Measurements from ENCODE around the gene MAN2C1.
"Not testable (repeated sequence)": the region's sequence is repeated elsewhere in the genome, so short reads cannot be mapped to it uniquely, and the experiment has no call there.

Gene MAN2C1

GRCh38 chr15:75367913-75368688 lies at the start of gene MAN2C1:
MAN2C1 (minus strand) TSS chr15:75368607; CDS start chr15:75368583, 24 bp downstream.
- H3K27me3 ChIP-seq (ENCODE audit: control insufficient read depth, insufficient read depth, low read length), result no peaks in the 10 kb centered on the region
- DNase-seq (ENCODE audit: low read depth, low spot score), result peak; percentile 97
- WGBS (ENCODE audit: insufficient coverage, insufficient read length), result no CpG with 5 or more reads among the region's 67 CpGs
- peaks cover 15% of the 10 kb centered on the region for H3K36me3 ChIP-seq (ENCODE audit: control insufficient read depth, insufficient read depth, low read length)
- H3K4me3 ChIP-seq (ENCODE audit: low read length), result peak within 1 kb of the TSS; percentile 87
- peaks cover 3% of the 10 kb centered on the region for H3K4me1 ChIP-seq (ENCODE audit: control insufficient read depth, insufficient read depth, low read length)
- H3K9me3 ChIP-seq (ENCODE audit: control insufficient read depth, insufficient read depth, low read length), result no peaks in the 10 kb centered on the region
- no peak within 1 kb of the TSS for H3K27ac ChIP-seq (ENCODE audit: low read length)

DNA sequence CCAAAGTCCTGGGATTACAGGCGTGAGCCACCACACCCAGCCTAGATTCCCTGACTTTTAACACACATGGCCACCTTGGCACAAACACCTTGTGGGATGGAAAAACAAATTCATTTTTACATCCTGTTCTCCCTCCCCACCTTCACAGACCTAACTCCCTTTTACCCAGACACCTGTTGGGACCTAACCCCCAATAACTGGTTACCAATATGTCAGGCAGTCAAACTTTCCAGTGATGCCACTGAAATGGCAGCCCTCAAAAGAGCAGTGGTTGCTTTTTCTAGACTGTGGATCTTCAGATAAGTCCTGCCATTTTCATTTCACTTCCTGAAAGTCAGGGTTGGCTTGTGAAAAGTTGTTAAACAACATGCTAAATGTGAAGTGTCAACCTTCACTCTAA lies 48.2 kb upstream of the MAN2C1 start:
- no peak for DNase-seq (ENCODE audit: low read depth, low spot score)
- H3K4me1 ChIP-seq (ENCODE audit: control insufficient read depth, insufficient read depth, low read length), result no peaks in the 10 kb centered on the region
- no CpG with 5 or more reads among the region's 1 CpG for WGBS (ENCODE audit: insufficient coverage, insufficient read length)
- no peak overlapping the region for H3K27ac ChIP-seq (ENCODE audit: low read length)
- H3K36me3 ChIP-seq (ENCODE audit: control insufficient read depth, insufficient read depth, low read length), result peaks cover 10% of the 10 kb centered on the region
- no peak overlapping the region for H3K4me3 ChIP-seq (ENCODE audit: low read length)
- no peaks in the 10 kb centered on the region for H3K27me3 ChIP-seq (ENCODE audit: control insufficient read depth, insufficient read depth, low read length)
- H3K9me3 ChIP-seq (ENCODE audit: control insufficient read depth, insufficient read depth, low read length), result no peaks in the 10 kb centered on the region; the same call in 1 of the 2 replicates

DNA sequence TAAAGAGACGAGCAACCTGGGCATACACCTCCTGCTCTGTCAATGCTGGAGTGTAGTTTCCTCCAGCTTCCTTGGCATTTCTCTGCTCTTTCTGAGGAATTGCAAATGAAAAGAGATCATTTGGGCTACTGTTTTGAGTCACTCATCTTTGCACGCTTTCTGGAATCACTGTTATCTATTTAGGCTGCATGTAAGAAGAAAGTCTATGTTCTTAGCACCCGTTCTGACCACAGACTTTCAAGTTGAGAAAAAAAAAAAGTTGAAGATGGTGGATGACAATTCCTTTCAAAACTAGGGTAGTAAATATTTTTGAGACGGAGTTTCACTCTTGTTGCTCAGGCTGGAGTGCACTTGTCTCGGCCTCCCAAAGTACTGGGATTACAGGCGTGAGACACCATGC lies 41.8 kb upstream of the MAN2C1 start:
- H3K4me1 ChIP-seq (ENCODE audit: control insufficient read depth, insufficient read depth, low read length), result no peaks in the 10 kb centered on the region
- no peak overlapping the region for H3K27ac ChIP-seq (ENCODE audit: low read length)
- DNase-seq (ENCODE audit: low read depth, low spot score), result no peak
- H3K36me3 ChIP-seq (ENCODE audit: control insufficient read depth, insufficient read depth, low read length), result peaks cover 24% of the 10 kb centered on the region
- no peaks in the 10 kb centered on the region for H3K9me3 ChIP-seq (ENCODE audit: control insufficient read depth, insufficient read depth, low read length)
- no peak overlapping the region for H3K4me3 ChIP-seq (ENCODE audit: low read length)
- H3K27me3 ChIP-seq (ENCODE audit: control insufficient read depth, insufficient read depth, low read length), result no peaks in the 10 kb centered on the region; the same call in 1 of the 2 replicates
- WGBS (ENCODE audit: insufficient coverage, insufficient read length), result no CpG with 5 or more reads among the region's 6 CpGs

DNA sequence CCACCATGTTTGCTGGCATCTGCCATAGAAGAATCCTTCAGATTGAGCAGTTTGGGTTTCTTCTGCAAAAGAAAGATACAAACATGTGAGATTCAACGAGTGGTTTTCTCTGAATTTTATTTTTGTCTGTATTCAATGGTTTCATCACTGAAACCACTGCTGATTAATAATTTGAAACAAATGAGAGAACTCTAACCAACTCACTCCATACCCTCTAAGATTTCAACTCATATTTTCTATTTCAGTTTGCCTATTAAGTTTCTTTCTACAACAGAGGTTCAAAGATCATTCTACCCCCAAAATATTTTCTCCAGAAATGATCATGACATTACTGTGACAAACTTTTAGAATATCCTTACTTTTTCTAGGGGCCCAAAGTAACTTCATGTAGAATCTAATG lies 38.7 kb upstream of the MAN2C1 start:
- no peak overlapping the region for H3K4me3 ChIP-seq (ENCODE audit: low read length)
- H3K27ac ChIP-seq (ENCODE audit: low read length), result no peak overlapping the region
- DNase-seq (ENCODE audit: low read depth, low spot score), result no peak
- H3K27me3 ChIP-seq (ENCODE audit: control insufficient read depth, insufficient read depth, low read length), result no peaks in the 10 kb centered on the region; the same call in 1 of the 2 replicates
- WGBS (ENCODE audit: insufficient coverage, insufficient read length), result no CpG with 5 or more reads among the region's 1 CpG
- no peaks in the 10 kb centered on the region for H3K4me1 ChIP-seq (ENCODE audit: control insufficient read depth, insufficient read depth, low read length)
- no peaks in the 10 kb centered on the region for H3K9me3 ChIP-seq (ENCODE audit: control insufficient read depth, insufficient read depth, low read length)
- H3K36me3 ChIP-seq (ENCODE audit: control insufficient read depth, insufficient read depth, low read length), result peaks cover 18% of the 10 kb centered on the region

GRCh38 chr15:75403892-75404291 lies 35.5 kb upstream of the MAN2C1 start:
- no CpG with 5 or more reads among the region's 2 CpGs for WGBS (ENCODE audit: insufficient coverage, insufficient read length)
- Histone ChIP-seq H3K4me1 (ENCODE audit: control insufficient read depth, insufficient read depth, low read length) (no peaks in the 10 kb centered on the region), H3K4me3 (ENCODE audit: low read length) (no peak overlapping the region), H3K9me3 (ENCODE audit: control insufficient read depth, insufficient read depth, low read length) (no peaks in the 10 kb centered on the region), H3K27me3 (ENCODE audit: control insufficient read depth, insufficient read depth, low read length) (no peaks in the 10 kb centered on the region; the same call in 1 of the 2 replicates), H3K36me3 (ENCODE audit: control insufficient read depth, insufficient read depth, low read length) (peaks cover 10% of the 10 kb centered on the region; the same call in 1 of the 2 replicates), H3K27ac (ENCODE audit: low read length) (no peak overlapping the region)
- DNase-seq (ENCODE audit: low read depth, low spot score), result no peak

DNA sequence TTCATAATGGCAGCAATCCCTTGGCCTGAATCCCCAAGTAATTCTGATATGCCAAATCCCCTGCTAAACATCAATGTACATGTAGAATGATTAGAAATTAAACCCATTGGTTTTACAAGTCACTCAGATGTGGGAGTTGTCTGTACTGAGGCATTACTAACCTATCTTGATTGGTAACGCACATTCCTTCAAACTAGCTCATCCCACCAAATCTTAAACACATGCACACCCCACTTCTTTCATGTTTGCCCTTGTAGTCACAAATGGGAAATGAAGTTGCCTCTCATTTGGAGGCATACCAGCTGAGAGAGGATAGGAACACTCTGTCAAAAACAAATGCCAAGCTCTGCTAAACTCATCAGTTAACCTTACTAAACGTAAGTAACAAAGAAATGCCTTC lies 29.1 kb upstream of the MAN2C1 start:
- WGBS (ENCODE audit: insufficient coverage, insufficient read length), result no CpG with 5 or more reads among the region's 2 CpGs
- DNase-seq (ENCODE audit: low read depth, low spot score), result no peak
- peaks cover 14% of the 10 kb centered on the region; the same call in 1 of the 2 replicates for H3K36me3 ChIP-seq (ENCODE audit: control insufficient read depth, insufficient read depth, low read length)

DNA sequence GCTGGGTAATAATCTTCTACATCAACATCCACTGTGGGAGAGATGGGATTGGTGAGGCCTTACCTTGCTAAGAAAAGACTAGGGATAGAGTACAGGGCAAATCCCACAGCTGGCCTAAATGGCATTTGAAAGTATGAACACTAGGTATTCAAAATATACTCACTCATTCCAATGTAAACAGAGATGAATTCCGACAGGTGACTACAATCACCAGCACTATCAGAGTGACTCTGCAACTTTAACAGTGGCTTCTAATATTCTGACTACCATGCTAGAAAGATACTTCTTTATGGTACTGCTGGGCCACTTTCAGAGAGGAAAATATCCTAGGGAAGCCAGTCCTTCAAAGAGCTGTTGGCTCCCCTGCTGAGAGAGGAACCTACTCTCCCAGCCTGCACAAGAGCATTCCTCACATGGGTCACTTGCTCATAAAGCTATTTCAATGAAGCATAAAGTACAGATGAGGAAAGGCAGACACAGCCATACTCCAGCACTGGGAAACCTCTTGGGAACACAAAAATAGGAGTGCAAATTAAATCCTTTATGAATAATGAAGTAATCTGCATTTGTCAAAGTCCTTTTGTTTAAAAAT lies 21.5 kb upstream of the MAN2C1 start:
- H3K27ac ChIP-seq (ENCODE audit: low read length), result no peak overlapping the region
- H3K4me1 ChIP-seq (ENCODE audit: control insufficient read depth, insufficient read depth, low read length), result no peaks in the 10 kb centered on the region
- no CpG with 5 or more reads among the region's 1 CpG for WGBS (ENCODE audit: insufficient coverage, insufficient read length)
- H3K27me3 ChIP-seq (ENCODE audit: control insufficient read depth, insufficient read depth, low read length), result no peaks in the 10 kb centered on the region
- H3K9me3 ChIP-seq (ENCODE audit: control insufficient read depth, insufficient read depth, low read length), result no peaks in the 10 kb centered on the region
- H3K4me3 ChIP-seq (ENCODE audit: low read length), result no peak overlapping the region
- peaks cover 27% of the 10 kb centered on the region for H3K36me3 ChIP-seq (ENCODE audit: control insufficient read depth, insufficient read depth, low read length)
- DNase-seq (ENCODE audit: low read depth, low spot score), result no peak

More for the DNA sequence above, 29.1 kb upstream of the MAN2C1 start:
- Histone ChIP-seq H3K9me3 (ENCODE audit: control insufficient read depth, insufficient read depth, low read length) (no peaks in the 10 kb centered on the region), H3K27me3 (ENCODE audit: control insufficient read depth, insufficient read depth, low read length) (no peaks in the 10 kb centered on the region), H3K27ac (ENCODE audit: low read length) (no peak overlapping the region), H3K4me3 (ENCODE audit: low read length) (no peak overlapping the region), H3K4me1 (ENCODE audit: control insufficient read depth, insufficient read depth, low read length) (no peaks in the 10 kb centered on the region)

GRCh38 chr15:75383986-75384385 lies 15.6 kb upstream of the MAN2C1 start:
- not testable (repeated sequence) for DNase-seq (ENCODE audit: low read depth, low spot score); H3K4me3 ChIP-seq (ENCODE audit: low read length); H3K9me3 ChIP-seq (ENCODE audit: control insufficient read depth, insufficient read depth, low read length); H3K27ac ChIP-seq (ENCODE audit: low read length); H3K4me1 ChIP-seq (ENCODE audit: control insufficient read depth, insufficient read depth, low read length); H3K27me3 ChIP-seq (ENCODE audit: control insufficient read depth, insufficient read depth, low read length)
- H3K36me3 ChIP-seq (ENCODE audit: control insufficient read depth, insufficient read depth, low read length), result peaks cover 24% of the 10 kb centered on the region
- WGBS (ENCODE audit: insufficient coverage, insufficient read length), result no CpG with 5 or more reads among the region's 5 CpGs

DNA sequence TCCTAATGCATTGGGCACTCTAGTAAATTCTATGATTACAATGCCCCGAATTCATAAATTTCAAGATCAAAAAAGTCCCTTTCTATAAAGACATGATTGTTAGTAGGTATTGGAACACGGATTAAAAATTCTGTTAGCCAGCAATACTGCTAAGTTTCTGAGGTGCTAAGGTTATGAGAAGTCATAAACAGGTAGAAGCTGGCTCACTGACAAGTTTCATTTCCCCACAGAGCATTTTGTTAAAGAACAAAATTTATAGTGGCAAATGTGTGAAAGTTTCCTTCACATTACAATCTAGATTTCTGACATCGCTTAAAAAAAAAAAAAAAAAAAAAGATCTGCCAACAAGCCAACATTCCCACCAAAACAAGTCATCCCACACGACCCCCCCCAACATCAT lies 12.4 kb upstream of the MAN2C1 start:
- H3K4me1 ChIP-seq (ENCODE audit: control insufficient read depth, insufficient read depth, low read length), result no peaks in the 10 kb centered on the region
- no peak overlapping the region for H3K27ac ChIP-seq (ENCODE audit: low read length)
- no peak for DNase-seq (ENCODE audit: low read depth, low spot score)
- WGBS (ENCODE audit: insufficient coverage, insufficient read length), result no CpG with 5 or more reads among the region's 4 CpGs
- no peaks in the 10 kb centered on the region for H3K9me3 ChIP-seq (ENCODE audit: control insufficient read depth, insufficient read depth, low read length)
- no peaks in the 10 kb centered on the region for H3K27me3 ChIP-seq (ENCODE audit: control insufficient read depth, insufficient read depth, low read length)
- peaks cover 17% of the 10 kb centered on the region; the same call in 1 of the 2 replicates for H3K36me3 ChIP-seq (ENCODE audit: control insufficient read depth, insufficient read depth, low read length)
- H3K4me3 ChIP-seq (ENCODE audit: low read length), result no peak overlapping the region

- no peak for DNase-seq (ENCODE audit: low read depth, low spot score)
- Histone ChIP-seq H3K36me3 (ENCODE audit: control insufficient read depth, insufficient read depth, low read length) (peaks cover 24% of the 10 kb centered on the region), H3K27me3 (ENCODE audit: control insufficient read depth, insufficient read depth, low read length) (no peaks in the 10 kb centered on the region), H3K4me1 (ENCODE audit: control insufficient read depth, insufficient read depth, low read length) (peaks cover 3% of the 10 kb centered on the region), H3K9me3 (ENCODE audit: control insufficient read depth, insufficient read depth, low read length) (no peaks in the 10 kb centered on the region), H3K4me3 (ENCODE audit: low read length) (no peak overlapping the region), H3K27ac (ENCODE audit: low read length) (no peak overlapping the region)
- WGBS (ENCODE audit: insufficient coverage, insufficient read length), result no CpG with 5 or more reads among the region's 11 CpGs
Observed at GRCh38 chr15:75371901-75372688, 3.7 kb upstream of the MAN2C1 start.

Measured in iPS DF 6.9 (cell line).